Measurements from ENCODE around the gene AQP7.
"Not testable (repeated sequence)": the region's sequence is repeated elsewhere in the genome, so short reads cannot be mapped to it uniquely, and the experiment has no call there.

Gene AQP7

DNA sequence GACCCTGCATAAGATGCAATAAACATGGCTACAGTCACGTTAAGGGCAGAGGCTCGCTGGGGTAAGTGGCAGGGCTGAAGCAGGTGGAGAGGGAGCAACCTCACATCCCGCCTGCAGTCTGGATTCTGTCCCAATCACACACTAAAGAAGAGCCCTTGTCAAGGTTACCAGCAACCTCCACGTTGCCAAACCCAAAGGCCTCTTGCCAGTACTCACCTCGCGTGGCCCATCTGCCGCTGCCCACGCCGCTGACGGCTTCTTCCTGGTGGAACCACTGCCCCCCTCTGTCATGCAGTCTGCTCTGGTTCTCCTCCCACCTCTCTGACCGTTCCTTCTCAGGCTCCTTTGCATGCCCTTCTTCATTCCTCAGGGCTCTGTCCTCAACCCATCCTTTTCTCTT is 8.8 kb downstream of the AQP7 start:
- H3K4me3 ChIP-seq (ENCODE audit: low read length), result no peak overlapping the region
- TF ChIP-seq, protein P1, sequence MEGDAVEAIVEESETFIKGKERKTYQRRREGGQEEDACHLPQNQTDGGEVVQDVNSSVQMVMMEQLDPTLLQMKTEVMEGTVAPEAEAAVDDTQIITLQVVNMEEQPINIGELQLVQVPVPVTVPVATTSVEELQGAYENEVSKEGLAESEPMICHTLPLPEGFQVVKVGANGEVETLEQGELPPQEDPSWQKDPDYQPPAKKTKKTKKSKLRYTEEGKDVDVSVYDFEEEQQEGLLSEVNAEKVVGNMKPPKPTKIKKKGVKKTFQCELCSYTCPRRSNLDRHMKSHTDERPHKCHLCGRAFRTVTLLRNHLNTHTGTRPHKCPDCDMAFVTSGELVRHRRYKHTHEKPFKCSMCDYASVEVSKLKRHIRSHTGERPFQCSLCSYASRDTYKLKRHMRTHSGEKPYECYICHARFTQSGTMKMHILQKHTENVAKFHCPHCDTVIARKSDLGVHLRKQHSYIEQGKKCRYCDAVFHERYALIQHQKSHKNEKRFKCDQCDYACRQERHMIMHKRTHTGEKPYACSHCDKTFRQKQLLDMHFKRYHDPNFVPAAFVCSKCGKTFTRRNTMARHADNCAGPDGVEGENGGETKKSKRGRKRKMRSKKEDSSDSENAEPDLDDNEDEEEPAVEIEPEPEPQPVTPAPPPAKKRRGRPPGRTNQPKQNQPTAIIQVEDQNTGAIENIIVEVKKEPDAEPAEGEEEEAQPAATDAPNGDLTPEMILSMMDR (IDR thresholded peaks at IDR 0.05; ENCODE audit: insufficient read depth, low read depth, low read length, missing control alignments), result no peak
- DNase-seq (ENCODE audit: low read depth), result no peak

DNA sequence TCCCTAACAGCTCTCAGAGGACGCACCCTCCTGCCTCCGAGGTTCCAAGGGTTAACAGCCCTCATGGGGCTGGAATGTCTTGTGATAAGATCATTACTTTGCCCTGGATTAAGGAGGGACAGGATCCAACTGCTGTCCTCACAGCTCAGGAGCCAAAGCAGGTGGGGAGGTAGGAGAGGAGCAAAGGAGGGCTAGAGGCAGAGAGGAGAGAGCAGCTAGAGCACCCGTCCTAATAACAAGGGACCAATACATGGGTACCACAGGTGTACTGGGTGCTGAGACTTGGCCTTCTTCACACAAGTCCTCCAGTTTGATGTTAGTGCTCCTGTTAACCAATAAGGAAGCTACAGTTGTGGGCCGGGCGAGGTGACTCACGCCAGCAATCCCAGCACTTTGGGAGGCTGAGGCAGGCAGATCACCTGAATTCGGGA is 9.8 kb downstream of the AQP7 start:
- not testable (repeated sequence) for DNase-seq (ENCODE audit: low read depth); H3K4me3 ChIP-seq (ENCODE audit: low read length)

DNA sequence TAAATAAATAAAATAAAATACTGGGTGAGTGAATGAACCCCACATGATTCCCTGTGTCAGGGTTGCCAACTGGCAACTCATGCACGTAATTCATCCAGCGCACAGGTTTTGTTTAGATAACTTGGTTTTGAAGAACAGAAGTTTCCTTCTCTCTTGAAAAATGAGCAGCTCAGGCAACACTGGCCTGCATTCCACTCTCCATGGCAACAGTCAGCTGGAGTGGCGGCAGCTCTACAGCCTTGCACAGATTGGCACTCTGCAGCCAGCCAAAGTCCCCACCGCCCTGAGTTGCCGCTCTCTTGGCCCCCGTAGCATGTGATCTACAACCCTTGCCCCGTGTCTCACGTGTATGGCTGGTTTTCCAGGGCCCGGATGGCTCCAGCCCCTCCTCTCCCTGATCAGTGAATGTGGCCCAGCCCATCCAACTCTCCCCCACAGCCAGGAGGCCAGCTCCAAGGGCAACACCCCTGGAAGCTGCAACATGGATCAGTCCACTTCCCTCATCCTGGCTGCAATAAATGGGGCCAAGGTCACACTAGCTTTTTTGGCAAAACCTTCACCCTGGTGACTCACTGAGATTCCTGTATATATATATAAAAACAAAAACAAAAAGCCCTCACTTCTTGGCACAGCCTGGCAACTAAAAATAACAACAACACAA is 11.1 kb downstream of the AQP7 start:
- H3K4me3 ChIP-seq (ENCODE audit: low read length), result not testable (repeated sequence)
- peak; percentile 47 for DNase-seq (ENCODE audit: low read depth)

GRCh38 chr9:33388110-33388994 is 14.0 kb downstream of the AQP7 start:
- DNase-seq (ENCODE audit: low read depth), result no peak
- H3K4me3 ChIP-seq (ENCODE audit: low read length), result no peak overlapping the region
- TF ChIP-seq, protein P1 (IDR thresholded peaks at IDR 0.05; ENCODE audit: insufficient read depth, low read depth, low read length, missing control alignments), result no peak

DNA sequence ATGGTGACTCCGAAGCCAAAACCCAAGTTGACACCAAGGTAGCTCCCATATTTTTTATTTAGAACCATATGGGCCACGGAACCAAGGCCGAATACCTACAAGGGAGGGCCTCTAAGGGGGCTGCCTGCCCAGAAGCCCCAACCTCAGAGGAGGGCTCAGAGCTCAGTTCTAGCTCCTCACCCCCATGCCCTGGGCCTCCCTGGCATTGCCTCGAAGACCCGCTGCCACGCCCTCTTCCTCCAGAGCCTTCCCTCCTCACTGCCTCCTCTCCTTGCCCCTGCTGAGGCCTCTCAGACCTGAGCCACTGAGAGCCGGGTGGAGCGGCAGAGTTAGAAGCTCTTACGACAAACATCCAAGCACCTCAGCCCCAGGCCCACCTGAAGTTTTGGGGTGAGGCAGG is 15.4 kb downstream of the AQP7 start:
- not testable (repeated sequence) for H3K4me3 ChIP-seq (ENCODE audit: low read length); DNase-seq (ENCODE audit: low read depth)

GRCh38 chr9:33386641-33386996 is 15.7 kb downstream of the AQP7 start:
- not testable (repeated sequence) for H3K4me3 ChIP-seq (ENCODE audit: low read length); DNase-seq (ENCODE audit: low read depth)

DNA sequence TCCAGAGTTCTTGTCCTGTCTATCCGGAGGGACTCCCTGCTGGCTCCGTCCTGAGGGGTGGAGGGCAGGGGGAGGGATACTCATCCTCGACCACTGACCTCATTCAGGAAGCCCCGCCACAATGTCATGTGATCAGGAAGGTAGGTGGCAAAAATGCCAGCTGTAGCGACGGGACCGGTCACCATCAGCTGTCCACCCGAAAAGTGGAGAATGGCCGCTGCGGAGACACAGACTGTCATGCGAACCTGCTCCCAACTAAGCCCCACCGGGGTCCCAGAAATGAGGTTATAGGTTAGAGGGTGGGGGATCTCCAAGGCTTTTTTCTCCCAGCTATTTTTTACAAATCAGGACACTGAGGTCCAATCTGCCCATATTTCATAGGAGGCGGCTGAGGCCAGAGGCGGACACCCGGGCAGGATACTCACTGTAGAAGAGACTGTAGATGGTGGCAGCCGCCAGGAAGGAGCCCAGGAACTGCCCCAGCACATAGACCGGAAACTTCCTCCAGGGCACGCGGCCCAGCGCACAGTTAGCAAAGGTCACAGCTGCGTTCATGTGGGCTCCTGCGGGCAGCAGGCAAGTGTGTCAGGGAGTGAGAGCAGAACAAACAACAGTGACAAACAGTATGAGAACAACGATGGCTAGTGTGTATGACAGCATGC is 16.3 kb downstream of the AQP7 start:
- H3K4me3 ChIP-seq (ENCODE audit: low read length); DNase-seq (ENCODE audit: low read depth): not testable (repeated sequence)

DNA sequence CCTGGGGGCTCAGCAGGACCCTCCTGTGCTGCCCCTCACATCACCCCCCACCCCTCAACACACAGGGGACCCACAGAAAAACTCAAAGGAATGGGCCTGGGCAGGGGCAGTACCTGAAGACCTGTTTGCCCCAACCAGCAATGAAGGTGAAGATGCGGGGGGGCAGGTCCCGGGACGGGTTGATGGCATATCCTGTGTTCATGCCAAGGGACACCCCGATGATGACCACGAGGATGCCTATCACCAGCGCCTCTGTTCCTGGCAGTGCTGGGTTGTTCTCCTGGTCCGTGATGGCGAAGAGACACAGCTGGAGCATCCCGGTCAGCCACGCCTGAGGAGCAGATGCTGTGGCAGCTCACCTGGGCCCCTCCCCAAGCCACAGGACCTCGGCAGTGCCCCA is 16.8 kb downstream of the AQP7 start:
- H3K4me3 ChIP-seq (ENCODE audit: low read length); DNase-seq (ENCODE audit: low read depth): not testable (repeated sequence)

DNA sequence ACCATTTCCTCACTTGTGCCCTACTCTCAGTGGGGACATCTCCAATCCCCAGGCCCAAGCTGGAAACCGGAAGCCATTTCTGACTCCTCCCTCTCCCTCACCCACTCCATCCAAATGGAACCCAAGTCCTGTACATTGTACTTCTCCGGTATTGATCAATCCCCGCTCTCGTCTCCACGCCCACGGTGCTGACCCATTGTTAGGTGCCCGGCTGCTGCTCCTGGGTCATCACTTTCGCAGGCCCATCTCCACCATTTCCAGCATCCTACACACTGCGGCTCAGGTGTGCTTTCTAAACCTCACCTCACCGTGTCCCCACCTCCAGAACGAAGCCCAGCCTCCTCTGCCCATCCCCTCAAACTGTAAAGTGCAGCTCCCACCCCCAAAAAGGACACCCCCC is 19.0 kb downstream of the AQP7 start:
- DNase-seq (ENCODE audit: low read depth); H3K4me3 ChIP-seq (ENCODE audit: low read length): not testable (repeated sequence)

GRCh38 chr9:33382397-33382796 is 20.0 kb downstream of the AQP7 start:
- DNase-seq (ENCODE audit: low read depth), result peak; percentile 22
- not testable (repeated sequence) for H3K4me3 ChIP-seq (ENCODE audit: low read length)

GRCh38 chr9:33381231-33381791 is 21.1 kb downstream of the AQP7 start:
- no peak overlapping the region for H3K4me3 ChIP-seq (ENCODE audit: low read length)
- no peak for DNase-seq (ENCODE audit: low read depth)
- TF ChIP-seq, protein P1 (IDR thresholded peaks at IDR 0.05; ENCODE audit: insufficient read depth, low read depth, low read length, missing control alignments), result no peak
